Measurements from ENCODE around the gene TWIST2. TPM values are rescaled to one million over a fixed set of nuclear protein-coding genes. Genes with fewer than 3 reads are reported as not detected.

The TWIST2 gene
- total and polyA plus RNA-seq, 11 donors: 0.39 to 10.9 (median 1.4) TPM

DNA sequence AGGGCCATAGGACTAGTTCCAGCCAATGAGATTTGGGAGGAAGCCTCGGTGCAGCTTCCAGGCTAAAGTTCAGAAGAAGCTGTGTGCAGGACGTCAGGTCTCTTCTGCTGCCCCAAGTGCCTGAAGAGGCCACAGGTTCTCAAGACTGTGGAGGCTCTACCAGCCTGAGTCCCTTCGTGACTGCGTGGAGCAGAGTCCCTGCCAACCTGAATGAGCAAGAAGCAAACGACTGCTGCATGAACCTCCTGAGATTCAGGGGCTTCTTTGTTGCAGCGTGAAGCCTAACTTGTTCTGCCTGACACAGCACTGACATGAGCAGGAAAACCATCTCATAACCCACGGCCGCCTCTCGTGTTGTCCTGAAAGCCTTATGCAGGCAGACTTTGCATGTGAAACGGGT, 39.7 kb downstream of the TWIST2 start:
- H3K27ac ChIP-seq: no peak overlapping the region
- ATAC-seq: no peak
- TF ChIP-seq, protein P1, sequence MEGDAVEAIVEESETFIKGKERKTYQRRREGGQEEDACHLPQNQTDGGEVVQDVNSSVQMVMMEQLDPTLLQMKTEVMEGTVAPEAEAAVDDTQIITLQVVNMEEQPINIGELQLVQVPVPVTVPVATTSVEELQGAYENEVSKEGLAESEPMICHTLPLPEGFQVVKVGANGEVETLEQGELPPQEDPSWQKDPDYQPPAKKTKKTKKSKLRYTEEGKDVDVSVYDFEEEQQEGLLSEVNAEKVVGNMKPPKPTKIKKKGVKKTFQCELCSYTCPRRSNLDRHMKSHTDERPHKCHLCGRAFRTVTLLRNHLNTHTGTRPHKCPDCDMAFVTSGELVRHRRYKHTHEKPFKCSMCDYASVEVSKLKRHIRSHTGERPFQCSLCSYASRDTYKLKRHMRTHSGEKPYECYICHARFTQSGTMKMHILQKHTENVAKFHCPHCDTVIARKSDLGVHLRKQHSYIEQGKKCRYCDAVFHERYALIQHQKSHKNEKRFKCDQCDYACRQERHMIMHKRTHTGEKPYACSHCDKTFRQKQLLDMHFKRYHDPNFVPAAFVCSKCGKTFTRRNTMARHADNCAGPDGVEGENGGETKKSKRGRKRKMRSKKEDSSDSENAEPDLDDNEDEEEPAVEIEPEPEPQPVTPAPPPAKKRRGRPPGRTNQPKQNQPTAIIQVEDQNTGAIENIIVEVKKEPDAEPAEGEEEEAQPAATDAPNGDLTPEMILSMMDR (IDR thresholded peaks at IDR 0.05): no peak
- no peak for TF ChIP-seq POLR2A (IDR thresholded peaks at IDR 0.05)
- H3K4me1 ChIP-seq: peaks cover 0 to 4% (median 0%) of the 10 kb centered on the region in 12 donors
- H3K36me3 ChIP-seq: no peaks in the 10 kb centered on the region
- no peak for DNase-seq
- 82 to 86% (median 83%) methylated on average over 10 of the region's 10 CpGs for WGBS, 4 donors
- no peak overlapping the region for H3K4me3 ChIP-seq
- intact Hi-C loops (cut with DNase I): no loop called here
- peaks cover 0 to 25% (median 0%) of the 10 kb centered on the region in 9 donors for H3K27me3 ChIP-seq
- no peaks in the 10 kb centered on the region for H3K9me3 ChIP-seq

DNA sequence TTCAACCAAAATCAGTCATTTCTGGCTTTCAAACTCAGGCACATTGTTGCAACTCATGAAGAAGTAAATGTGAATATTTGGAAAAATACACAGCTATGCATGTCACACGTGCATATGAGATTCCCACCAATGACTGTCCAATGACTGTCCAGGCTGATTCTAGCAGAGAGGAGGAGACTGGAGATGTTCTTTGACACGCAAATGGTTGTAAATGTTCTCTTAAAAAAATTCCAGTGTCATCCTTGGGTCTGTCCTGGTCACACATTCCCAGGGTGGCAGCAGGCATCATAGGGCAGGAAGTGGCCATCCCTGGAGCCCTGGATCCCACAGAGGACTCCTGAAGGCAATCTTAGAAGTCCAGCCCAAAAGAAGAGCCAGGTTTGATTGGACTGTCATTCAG, 40.9 kb downstream of the TWIST2 start:
- WGBS, 4 donors: 58 to 80% (median 74%) methylated on average over 2 of the region's 2 CpGs
- no peak overlapping the region for H3K4me3 ChIP-seq
- ATAC-seq (no peak), DNase-seq (no peak)
- H3K27ac ChIP-seq: no peak overlapping the region
- intact Hi-C loops (cut with DNase I): no loop called here
- TF ChIP-seq, protein P1 (IDR thresholded peaks at IDR 0.05): no peak
- TF ChIP-seq POLR2A (IDR thresholded peaks at IDR 0.05): no peak
- no peaks in the 10 kb centered on the region for H3K9me3 ChIP-seq
- H3K36me3 ChIP-seq: no peaks in the 10 kb centered on the region
- H3K4me1 ChIP-seq: peaks cover 0 to 4% (median 0%) of the 10 kb centered on the region in 12 donors
- peaks cover 0 to 18% (median 0%) of the 10 kb centered on the region in 9 donors for H3K27me3 ChIP-seq

DNA sequence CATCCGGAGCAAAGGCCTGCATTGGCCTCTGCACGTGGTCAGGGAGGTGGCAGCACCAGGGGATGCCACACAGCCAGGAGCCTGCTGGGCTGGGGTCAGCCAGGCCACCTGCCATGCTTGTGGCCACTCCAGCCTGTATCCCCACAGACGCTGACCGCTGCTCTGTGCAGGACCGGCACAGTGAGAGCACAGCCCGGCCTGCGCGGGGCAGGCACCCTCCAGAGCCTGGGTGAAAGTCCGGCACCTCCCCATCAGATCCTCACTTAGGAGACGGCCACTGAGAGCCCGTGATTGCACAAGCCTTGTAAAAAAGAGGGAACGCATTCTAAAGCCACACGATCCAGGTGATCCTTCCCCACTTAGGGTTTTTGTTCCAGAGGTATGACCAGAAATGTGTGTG, 42.2 kb downstream of the TWIST2 start:
- Histone ChIP-seq H3K9me3 (no peaks in the 10 kb centered on the region), H3K27me3 (peaks cover 0 to 10% (median 0%) of the 10 kb centered on the region in 9 donors), H3K27ac (no peak overlapping the region), H3K36me3 (no peaks in the 10 kb centered on the region), H3K4me1 (peaks cover 0 to 10% (median under 1%) of the 10 kb centered on the region in 12 donors), H3K4me3 (no peak overlapping the region)
- TF ChIP-seq, protein P1 (IDR thresholded peaks at IDR 0.05): no peak
- no peak for TF ChIP-seq POLR2A (IDR thresholded peaks at IDR 0.05)
- intact Hi-C loops (cut with DNase I): no loop called here
- ATAC-seq (no peak), DNase-seq (no peak)
- 85 to 93% (median 91%) methylated on average over 5 to 13 of the region's 13 CpGs for WGBS, 4 donors

DNA sequence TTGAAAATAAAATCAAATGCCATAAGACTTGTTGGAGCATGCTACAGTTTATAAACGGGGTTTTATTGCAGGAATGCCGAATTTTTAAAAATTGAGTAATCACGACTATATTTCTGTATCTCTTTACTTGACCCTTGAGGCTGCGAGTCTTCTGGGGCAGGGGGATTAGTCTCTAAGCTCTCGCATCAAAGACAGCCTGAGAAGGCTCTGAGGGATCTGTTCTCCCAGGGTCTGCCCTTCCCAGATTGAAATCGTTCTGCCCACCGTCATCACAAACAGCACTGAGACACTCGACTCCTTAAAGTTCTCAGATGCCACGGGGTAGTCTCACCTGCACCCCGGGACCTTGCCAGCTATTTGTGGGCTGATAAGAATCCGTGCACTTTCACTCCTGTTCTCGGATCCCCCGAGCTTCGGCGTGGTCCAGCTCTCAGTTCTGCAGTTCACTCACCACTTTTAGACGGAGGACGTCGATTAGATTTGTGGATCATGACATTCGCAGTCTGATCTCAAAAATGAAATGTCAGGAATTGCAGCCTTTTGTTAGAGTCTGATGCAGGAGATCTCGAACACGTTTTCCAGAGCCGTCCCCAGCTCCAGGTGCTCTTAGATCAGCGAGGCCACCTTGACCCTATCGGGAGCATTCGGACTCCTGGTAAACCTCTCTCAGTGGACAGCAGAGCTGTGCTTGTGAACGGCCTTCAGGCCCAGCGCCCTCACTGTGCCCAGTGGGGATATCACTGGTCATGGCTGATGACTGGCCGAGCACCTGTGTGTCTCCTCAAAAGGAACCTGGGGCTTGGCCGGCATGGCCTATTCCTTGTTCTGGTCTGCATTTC, 43.0 kb downstream of the TWIST2 start:
- no peaks in the 10 kb centered on the region for H3K36me3 ChIP-seq
- H3K4me3 ChIP-seq: no peak overlapping the region
- WGBS, 4 donors: 87 to 93% (median 88%) methylated on average over 25 to 29 of the region's 29 CpGs
- H3K27me3 ChIP-seq: peaks cover 0 to 4% (median 0%) of the 10 kb centered on the region in 9 donors
- H3K27ac ChIP-seq: peak overlapping the region in 1 of 12 donors; percentile 28
- ATAC-seq: no peak
- TF ChIP-seq, protein P1 (IDR thresholded peaks at IDR 0.05): no peak
- no peak for TF ChIP-seq POLR2A (IDR thresholded peaks at IDR 0.05)
- DNase-seq: no peak
- no peaks in the 10 kb centered on the region for H3K9me3 ChIP-seq
- peaks cover 0 to 16% (median 4%) of the 10 kb centered on the region in 12 donors for H3K4me1 ChIP-seq
- intact Hi-C loops (cut with DNase I): no loop called here
